Upper lobe of right lung (tissue), 1 donor: ENCODE measurements around the gene RAC3. TPM values are rescaled to one million over a fixed set of nuclear protein-coding genes. Genes with fewer than 3 reads are reported as not detected.

Experiments used
- ATAC-seq: fragments of 200-7000 bp; cut with Tn5 transposase; one replicate; pipeline ENCODE4 v1.9.1; 2020; ENCODE audit warnings: mild to moderate bottlenecking, moderate library complexity
- DNase-seq: peaks from one replicate; pipeline ENCODE4 v3.0.0-alpha.2; 2020
- H3K27ac ChIP-seq: fragments of 200-600 bp; one replicate; pipeline ENCODE4 v1.8.0; 2022
- H3K27me3 ChIP-seq: fragments of 200-600 bp; one replicate; pipeline ENCODE4 v1.8.0; 2022; ENCODE audit warnings: mild to moderate bottlenecking
- H3K36me3 ChIP-seq: fragments of 200-600 bp; one replicate; pipeline ENCODE4 v1.8.0; 2022
- H3K4me1 ChIP-seq: fragments of 200-600 bp; one replicate; pipeline ENCODE4 v1.8.0; 2022
- H3K4me3 ChIP-seq: fragments of 200-600 bp; one replicate; pipeline ENCODE4 v1.8.0; 2022; ENCODE audit warnings: mild to moderate bottlenecking
- H3K9me3 ChIP-seq: fragments of 200-600 bp; one replicate; pipeline ENCODE4 v1.8.0; 2022
- intact Hi-C: fragments of 100-400 bp; cut with DNase I; formaldehyde crosslinking; loops from one replicate; pipeline ENCODE4 v1.11.0; 2022
- total RNA-seq: library from RNA; stranded (reverse); fragmentation: NEBNext Ultra II Directional; extraction: Animal tissue kit (Norgen Biotek cat#: 25700); gene quantifications from one replicate; pipeline ENCODE4 v1.2.1, GENCODE V29; 2021
- TF ChIP-seq, protein P1 (sequence below): fragments of 200-600 bp; IDR thresholded peaks from one replicate; pipeline ENCODE4 v1.8.0; 2022; ENCODE audit warnings: antibody characterized with exemption
- donor health status: DM: no; HTN: yes; CAD: no; lungs with severe emphysema.

RAC3 gene
- total RNA-seq, 1 donor from 2014 or later: 3.4 TPM

DNA sequence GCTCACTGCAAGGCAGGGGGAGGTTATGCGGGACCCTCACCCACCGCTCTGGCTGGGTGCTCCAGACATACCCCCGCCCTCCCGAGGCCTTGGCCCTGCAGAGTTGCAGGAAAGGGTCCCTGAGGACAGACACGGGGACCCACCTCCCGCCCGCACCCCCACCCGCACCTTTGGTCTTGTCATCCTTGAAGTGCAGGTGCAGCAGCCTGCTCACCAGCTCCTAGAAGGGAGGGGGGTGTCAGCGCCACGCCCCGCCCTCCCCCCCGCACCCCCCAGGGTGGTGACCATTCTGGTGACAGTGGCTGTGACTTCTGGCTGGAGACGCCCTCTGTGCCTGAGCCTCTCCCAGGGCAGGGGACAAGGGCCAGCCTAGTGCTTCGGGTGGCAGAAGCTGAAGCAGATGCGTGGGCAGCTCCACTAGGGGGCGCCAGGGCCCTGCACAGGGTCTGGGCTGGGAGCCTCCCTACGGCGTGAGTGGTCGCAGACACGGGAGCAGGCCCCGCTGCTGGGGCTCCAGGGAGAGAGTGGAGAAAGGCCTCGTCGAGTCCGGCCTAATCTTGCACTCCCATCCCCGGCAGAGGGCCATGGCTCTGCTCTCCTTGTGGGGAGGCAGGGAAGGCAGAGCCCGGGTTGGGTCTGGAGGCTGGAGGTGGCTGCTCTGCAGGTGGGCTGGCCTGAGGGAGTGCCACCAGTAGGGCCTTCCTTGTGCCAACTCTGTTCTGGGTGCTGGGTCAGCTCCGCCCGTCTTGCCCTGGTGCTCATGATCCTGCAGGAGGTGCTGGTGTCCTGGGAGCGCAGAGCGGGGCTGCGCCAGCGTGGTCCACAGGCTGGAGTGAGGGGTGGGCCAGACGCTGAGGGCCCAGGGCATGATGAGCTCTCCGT lies 11.5 kb upstream of the RAC3 start:
- TF ChIP-seq, protein P1, sequence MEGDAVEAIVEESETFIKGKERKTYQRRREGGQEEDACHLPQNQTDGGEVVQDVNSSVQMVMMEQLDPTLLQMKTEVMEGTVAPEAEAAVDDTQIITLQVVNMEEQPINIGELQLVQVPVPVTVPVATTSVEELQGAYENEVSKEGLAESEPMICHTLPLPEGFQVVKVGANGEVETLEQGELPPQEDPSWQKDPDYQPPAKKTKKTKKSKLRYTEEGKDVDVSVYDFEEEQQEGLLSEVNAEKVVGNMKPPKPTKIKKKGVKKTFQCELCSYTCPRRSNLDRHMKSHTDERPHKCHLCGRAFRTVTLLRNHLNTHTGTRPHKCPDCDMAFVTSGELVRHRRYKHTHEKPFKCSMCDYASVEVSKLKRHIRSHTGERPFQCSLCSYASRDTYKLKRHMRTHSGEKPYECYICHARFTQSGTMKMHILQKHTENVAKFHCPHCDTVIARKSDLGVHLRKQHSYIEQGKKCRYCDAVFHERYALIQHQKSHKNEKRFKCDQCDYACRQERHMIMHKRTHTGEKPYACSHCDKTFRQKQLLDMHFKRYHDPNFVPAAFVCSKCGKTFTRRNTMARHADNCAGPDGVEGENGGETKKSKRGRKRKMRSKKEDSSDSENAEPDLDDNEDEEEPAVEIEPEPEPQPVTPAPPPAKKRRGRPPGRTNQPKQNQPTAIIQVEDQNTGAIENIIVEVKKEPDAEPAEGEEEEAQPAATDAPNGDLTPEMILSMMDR: peak; percentile 72
- H3K27me3 ChIP-seq: no peaks in the 10 kb centered on the region
- intact Hi-C loops: loop anchor here (2.0 kb wide), 1 partner anchor 61 kb away; no protein-coding TSS in a partner anchor
- H3K4me3 ChIP-seq: no peak overlapping the region
- DNase-seq: peak; percentile 84
- no peak for ATAC-seq
- no peak overlapping the region for H3K27ac ChIP-seq
- H3K36me3 ChIP-seq: no peaks in the 10 kb centered on the region
- no peaks in the 10 kb centered on the region for H3K9me3 ChIP-seq
- peaks cover 20% of the 10 kb centered on the region for H3K4me1 ChIP-seq

- TF ChIP-seq, protein P1: no peak
- H3K9me3 ChIP-seq: no peaks in the 10 kb centered on the region
- intact Hi-C loops: loop anchor here (2.0 kb wide), 1 partner anchor 62 kb away; no protein-coding TSS in a partner anchor
- no peak for DNase-seq
- H3K36me3 ChIP-seq: no peaks in the 10 kb centered on the region
- no peak overlapping the region for H3K4me3 ChIP-seq
- peaks cover 20% of the 10 kb centered on the region for H3K4me1 ChIP-seq
- H3K27me3 ChIP-seq: no peaks in the 10 kb centered on the region
- no peak overlapping the region for H3K27ac ChIP-seq
- no peak for ATAC-seq
Measured at GRCh38 chr17:82020572-82021106, 10.8 kb upstream of the RAC3 start.

- Histone ChIP-seq H3K4me1 (peaks cover 20% of the 10 kb centered on the region), H3K27ac (no peak overlapping the region)
Measured at GRCh38 chr17:82021107-82021899, 10.2 kb upstream of the RAC3 start.

GRCh38 chr17:82021900-82022309 lies 9.6 kb upstream of the RAC3 start:
- Histone ChIP-seq H3K27ac (peak overlapping the region; percentile 78), H3K36me3 (no peaks in the 10 kb centered on the region), H3K4me3 (peak overlapping the region; percentile 98), H3K27me3 (no peaks in the 10 kb centered on the region), H3K9me3 (no peaks in the 10 kb centered on the region), H3K4me1 (peaks cover 20% of the 10 kb centered on the region)
- ATAC-seq: no peak
- intact Hi-C loops: loop anchor here (2.0 kb wide), 1 partner anchor 63 kb away; no protein-coding TSS in a partner anchor
- no peak for DNase-seq
- TF ChIP-seq, protein P1: no peak

More at GRCh38 chr17:82021107-82021899, 10.2 kb upstream of the RAC3 start:
- peak; percentile 90 for DNase-seq
- Histone ChIP-seq H3K9me3 (no peaks in the 10 kb centered on the region), H3K36me3 (no peaks in the 10 kb centered on the region), H3K4me3 (peak overlapping the region; percentile 98), H3K27me3 (no peaks in the 10 kb centered on the region)
- TF ChIP-seq, protein P1: peak; percentile 71
- intact Hi-C loops: loop anchor here (2.0 kb wide), 1 partner anchor 63 kb away; no protein-coding TSS in a partner anchor
- peak; percentile 15 for ATAC-seq

DNA sequence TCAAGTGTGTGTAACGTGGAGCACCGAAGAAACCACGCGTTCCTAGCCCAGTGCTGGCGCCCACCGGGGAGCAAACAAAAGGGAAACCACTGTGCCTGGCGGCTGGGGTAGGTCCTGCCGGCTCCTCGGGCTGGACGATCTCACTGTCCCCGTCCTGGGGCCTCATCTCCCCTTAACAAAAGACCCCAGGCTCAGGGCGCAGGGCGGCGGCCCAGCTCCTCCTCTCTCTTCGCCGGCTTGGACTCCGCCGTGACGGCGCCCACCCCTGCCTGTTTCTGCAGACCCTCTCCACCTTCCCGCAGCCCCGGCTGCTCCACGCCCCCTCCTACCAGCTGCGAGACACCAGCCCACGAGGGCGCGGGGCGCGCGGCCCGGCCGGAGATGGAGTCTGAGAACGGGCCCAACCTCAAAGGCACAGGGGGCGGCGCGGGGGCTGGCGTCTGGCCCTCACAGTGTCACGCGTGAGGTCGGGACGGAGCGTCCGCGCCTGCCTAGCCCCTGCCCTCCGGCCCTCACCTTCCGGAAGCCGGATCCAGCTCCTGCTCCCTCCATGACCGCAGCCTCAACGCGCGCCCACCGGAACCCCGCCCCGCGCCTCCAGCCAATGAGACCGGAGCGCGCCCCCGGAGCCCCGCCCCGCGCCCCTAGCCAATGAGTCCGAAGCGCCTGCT lies 9.0 kb upstream of the RAC3 start, which contains the start of gene CENPX:
CENPX (minus strand) TSS at position 569 of the 671 bp plus-strand sequence; CDS start at position 552, 17 bp downstream.
- DNase-seq: no peak
- Histone ChIP-seq H3K27ac (peak within 1 kb of the TSS; percentile 78), H3K36me3 (no peaks in the 10 kb centered on the region), H3K9me3 (no peaks in the 10 kb centered on the region), H3K4me3 (peak within 1 kb of the TSS; percentile 98), H3K27me3 (no peaks in the 10 kb centered on the region), H3K4me1 (peaks cover 20% of the 10 kb centered on the region)
- intact Hi-C loops: no loop called here
- ATAC-seq: no peak
- TF ChIP-seq, protein P1: no peak
